GM18870 (cell line): Measurements from ENCODE around the gene GDF11.

Source experiments
- ATAC-seq: cut with Tn5 transposase; IDR thresholded peaks from one replicate; pipeline ENCODE4 v1.9.1; 2021; ENCODE audit warnings: moderate library complexity; ENCODE audit not compliant: unreplicated experiment

GDF11 gene

GRCh38 chr12:55742719-55743405 is at the start of gene GDF11:
Gene GDF11 (plus strand): TSS chr12:55743122. CDS start chr12:55743317, 195 bp downstream.
- no peak for ATAC-seq

GRCh38 chr12:55693323-55694187 is 49.4 kb upstream of the GDF11 start:
- no peak for ATAC-seq

DNA sequence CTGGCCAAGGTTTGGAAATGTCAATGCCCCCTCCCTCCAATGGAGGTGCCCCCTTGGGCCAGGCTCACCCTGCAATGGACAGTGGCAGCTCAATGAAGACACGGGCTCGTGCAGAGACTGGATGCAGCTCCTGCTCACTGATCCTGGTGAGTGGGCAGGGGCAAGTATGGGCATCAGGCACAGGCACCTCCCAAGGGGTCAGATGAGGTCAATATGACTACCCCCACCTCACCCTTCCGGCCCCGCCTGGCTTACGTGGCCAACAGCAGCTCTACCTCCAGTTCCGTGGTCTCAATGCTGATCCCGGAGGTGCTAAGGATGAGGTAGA is 48.8 kb upstream of the GDF11 start:
- no peak for ATAC-seq

- ATAC-seq: no peak
Observed at GRCh38 chr12:55694651-55695050, 48.3 kb upstream of the GDF11 start.

DNA sequence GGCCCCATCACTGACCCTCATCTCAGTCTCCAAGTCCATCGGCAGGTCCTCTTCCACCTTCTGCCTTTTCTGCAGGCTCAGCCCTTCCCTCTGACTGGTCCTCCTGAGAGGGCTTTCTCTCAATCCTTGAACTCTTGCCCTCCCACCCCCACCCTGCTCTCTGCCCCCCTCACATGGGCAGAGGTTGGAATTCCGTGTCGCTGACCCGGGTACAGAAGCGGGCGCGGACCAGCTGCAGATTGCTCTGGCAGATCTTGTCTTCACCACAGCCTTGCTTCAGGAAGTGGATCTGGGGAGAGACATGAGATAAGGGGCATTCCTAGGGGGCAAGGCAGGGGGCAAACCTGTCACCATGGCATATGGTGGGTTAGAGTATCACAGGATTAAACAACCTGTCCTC is 47.6 kb upstream of the GDF11 start:
- no peak for ATAC-seq

DNA sequence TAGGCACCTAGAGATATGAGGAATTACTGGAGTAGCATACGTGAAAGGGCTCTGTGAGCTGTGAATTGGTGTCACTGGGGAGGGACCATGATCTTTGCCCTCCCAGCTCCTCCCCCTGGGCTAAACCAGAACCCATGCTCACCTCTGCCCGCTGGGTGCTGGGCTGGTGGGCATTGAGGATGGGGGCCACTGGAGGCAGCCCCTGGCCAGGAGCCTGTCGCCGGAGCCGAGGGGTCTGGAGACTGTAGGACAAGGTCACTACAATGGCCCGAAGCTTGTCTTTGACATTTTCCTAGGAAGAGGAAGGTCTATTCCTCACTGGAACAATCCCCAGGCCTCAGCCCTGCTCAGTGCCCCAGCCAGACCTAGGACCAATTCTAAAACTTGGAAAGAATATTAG is 46.8 kb upstream of the GDF11 start:
- ATAC-seq: no peak

GRCh38 chr12:55696796-55697462 is 46.0 kb upstream of the GDF11 start:
- no peak for ATAC-seq

- ATAC-seq: no peak
Observed at GRCh38 chr12:55697686-55698085, 45.2 kb upstream of the GDF11 start.

GRCh38 chr12:55698241-55698955 is 44.5 kb upstream of the GDF11 start:
- ATAC-seq: no peak

DNA sequence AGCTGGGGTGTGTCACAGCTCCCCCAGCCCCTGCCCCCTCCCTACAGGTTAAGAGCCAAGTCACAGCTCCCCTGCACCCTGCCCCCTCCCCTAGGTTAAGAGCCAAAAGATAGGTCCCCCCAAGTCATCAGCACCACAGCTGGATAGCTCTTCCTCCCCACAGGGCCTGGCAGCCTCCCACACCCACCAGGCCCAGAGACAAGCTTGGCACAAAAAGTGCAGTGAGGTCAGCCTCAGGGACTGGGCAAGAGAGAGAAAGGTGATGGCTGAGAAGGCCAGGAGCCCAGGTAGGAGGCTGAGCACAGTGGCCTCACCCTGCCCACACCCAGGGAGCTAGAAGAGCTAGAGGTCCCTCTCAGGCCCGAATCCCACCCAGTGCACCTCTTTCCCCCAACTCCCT is 44.0 kb upstream of the GDF11 start:
- ATAC-seq: no peak

GRCh38 chr12:55699471-55700055 is 43.4 kb upstream of the GDF11 start:
- no peak for ATAC-seq

DNA sequence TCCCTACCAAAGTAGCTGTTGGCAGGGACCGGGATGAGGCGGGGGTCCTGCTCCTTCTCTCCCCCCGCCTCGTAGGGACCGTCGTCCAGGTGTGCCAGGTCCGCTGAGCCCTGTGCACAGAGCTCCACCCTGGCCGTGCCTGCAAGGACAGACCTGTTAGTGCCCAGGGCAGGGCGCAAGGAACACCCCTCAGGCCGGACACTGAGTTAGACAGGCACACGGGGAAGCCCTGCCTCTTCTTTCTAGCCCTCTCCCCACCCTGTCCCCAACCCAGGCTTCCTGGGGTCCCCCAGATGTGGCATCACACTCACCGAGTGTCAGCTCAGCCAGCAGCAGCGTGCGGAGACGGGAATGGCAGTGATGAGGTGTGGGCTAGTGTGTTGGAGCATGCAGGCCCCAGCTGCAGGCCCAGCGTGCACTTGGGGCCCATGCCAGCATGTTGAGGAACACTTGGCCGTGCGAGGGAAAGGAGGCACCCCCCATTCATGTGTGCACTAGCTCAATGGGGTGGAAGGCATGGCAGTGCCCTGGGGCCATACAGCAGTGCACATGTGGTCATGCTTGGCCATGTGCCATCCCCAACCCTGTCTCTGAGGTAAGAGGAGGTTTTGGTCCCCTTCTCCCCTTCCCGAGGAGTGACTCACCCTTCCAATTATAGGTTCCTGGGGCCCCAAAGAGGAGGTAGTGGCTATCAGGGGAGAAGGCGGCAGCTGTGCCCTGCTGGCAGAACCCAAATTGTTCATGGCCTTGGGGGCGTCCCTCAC is 42.5 kb upstream of the GDF11 start:
- ATAC-seq: no peak

- no peak for ATAC-seq
Observed at GRCh38 chr12:55702861-55703260, 40.1 kb upstream of the GDF11 start.

GRCh38 chr12:55703288-55703687 is 39.6 kb upstream of the GDF11 start:
- no peak for ATAC-seq

DNA sequence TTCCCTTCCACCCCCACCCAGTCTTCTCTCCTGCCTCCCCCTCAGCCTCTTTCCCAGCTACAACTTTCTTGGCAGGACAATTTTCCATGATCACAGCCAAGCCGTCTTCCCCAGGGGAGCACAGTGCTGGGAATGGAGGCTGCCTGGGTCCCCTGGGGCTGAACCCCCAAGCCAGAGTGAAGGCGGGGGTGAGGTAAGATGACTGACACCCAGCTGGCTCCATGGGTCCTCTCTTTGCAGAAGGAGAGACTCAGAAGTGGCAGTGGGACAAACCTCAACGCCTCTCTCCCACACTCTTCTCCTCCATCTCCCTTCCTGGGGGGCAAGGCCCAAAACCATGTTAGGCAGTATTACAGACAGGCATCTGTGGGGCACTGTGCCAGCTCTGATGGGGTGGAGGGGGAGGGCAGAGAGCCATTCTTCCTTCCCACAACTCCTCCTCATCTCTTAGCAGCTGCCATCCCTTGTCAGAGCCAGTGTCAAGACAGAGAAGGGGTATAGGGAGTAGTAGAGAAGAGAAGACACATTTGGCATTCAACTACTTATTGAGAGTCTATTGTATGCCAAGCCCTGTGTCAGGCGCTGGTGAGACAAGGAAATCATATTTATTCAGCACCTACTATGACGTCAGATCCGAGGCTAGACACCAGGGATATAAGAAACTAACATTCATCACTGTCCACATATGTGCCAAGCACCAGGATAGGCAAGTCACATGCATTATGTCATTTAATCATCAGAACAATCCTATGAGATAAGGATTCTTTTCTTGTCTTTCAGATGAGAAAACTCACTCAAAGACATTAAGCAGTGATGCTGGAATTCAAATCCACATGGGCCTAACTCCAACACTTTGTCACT is 38.8 kb upstream of the GDF11 start:
- no peak for ATAC-seq

GRCh38 chr12:55704824-55705718 is 37.9 kb upstream of the GDF11 start:
- ATAC-seq: no peak

GRCh38 chr12:55705782-55706402 is 37.0 kb upstream of the GDF11 start:
- no peak for ATAC-seq
